Measurements from ENCODE around the gene DLGAP1.

DLGAP1 gene

DNA sequence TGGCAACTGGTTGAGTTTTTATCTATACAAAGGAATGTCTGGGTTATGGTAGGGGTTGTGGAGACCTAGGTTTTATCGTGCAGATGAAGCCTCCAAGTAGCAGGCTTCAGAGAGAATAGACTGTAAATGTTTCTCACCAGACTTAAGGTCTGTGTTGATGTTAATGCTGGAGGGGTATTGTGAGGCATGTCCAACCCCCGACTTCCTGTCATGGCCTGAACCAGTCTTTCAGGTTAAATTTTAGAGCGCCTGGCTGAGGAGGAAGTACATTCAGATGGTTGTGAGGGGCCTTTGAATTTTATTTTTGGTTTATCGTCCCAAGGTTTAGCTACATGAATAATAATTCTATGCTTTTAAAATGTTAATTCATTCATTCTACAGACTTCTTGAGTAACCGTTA lies 435.1 kb downstream of the DLGAP1 start:
- H2BK5ac ChIP-seq (ENCODE audit: low read length): no peak overlapping the region
- no peak overlapping the region for H3K14ac ChIP-seq (ENCODE audit: low read length)
- no peak overlapping the region for H2BK12ac ChIP-seq (ENCODE audit: low read length)
- H3K27ac ChIP-seq (replicated peaks; ENCODE audit: low read length): no peak overlapping the region
- no peak overlapping the region for H2BK15ac ChIP-seq (ENCODE audit: low read length)
- H4K91ac ChIP-seq (ENCODE audit: low read depth, low read length, poor library complexity): no peak overlapping the region
- no peak overlapping the region for H2AFZ ChIP-seq (ENCODE audit: low read length)
- no peak overlapping the region for H3K23ac ChIP-seq (ENCODE audit: low read depth, low read length, poor library complexity)
- H4K8ac ChIP-seq (ENCODE audit: low read depth, low read length): no peak overlapping the region
- no peaks in the 10 kb centered on the region for H3K9me3 ChIP-seq (replicated peaks in 1 of 2; ENCODE audit: control insufficient read depth in 2 of 2, insufficient read depth in 1 of 2, low read depth in 1 of 2, low read length in 2 of 2)
- no peak overlapping the region for H2BK120ac ChIP-seq (ENCODE audit: low read depth, low read length)
- no peaks in the 10 kb centered on the region for H3K79me1 ChIP-seq (ENCODE audit: low read depth, low read length)
- no peak overlapping the region for H3K4me3 ChIP-seq (ENCODE audit: low read length in 2 of 2)
- no peak for DNase-seq (ENCODE audit: low spot score)
- H3K18ac ChIP-seq (ENCODE audit: low read length): no peak overlapping the region
- H3K36me3 ChIP-seq (replicated peaks in 1 of 2; ENCODE audit: control insufficient read depth in 2 of 2, insufficient read depth in 2 of 2, low read length in 2 of 2): no peaks in the 10 kb centered on the region
- no CpG with 5 or more reads among the region's 5 CpGs for WGBS, 2 donors (ENCODE audit: extremely low coverage in 2 of 2, insufficient read length in 2 of 2, insufficient replicate concordance in 1 of 2)
- H3K4ac ChIP-seq (ENCODE audit: low read length): no peak overlapping the region
- no peak overlapping the region for H3K4me2 ChIP-seq (ENCODE audit: insufficient read depth, low read length, poor library complexity, severe bottlenecking)
- no peaks in the 10 kb centered on the region for H3K4me1 ChIP-seq (ENCODE audit: control insufficient read depth in 2 of 2, insufficient read depth in 1 of 2, low read depth in 1 of 2, low read length in 2 of 2)
- no peak overlapping the region for H2AK5ac ChIP-seq (ENCODE audit: low read depth, low read length)
- H3K27me3 ChIP-seq (ENCODE audit: control insufficient read depth in 3 of 3, insufficient read depth in 3 of 3, low read depth in 1 of 3, low read length in 3 of 3): no peaks in the 10 kb centered on the region
- no peak overlapping the region for H3K9ac ChIP-seq (ENCODE audit: low read depth, low read length, poor library complexity)

DNA sequence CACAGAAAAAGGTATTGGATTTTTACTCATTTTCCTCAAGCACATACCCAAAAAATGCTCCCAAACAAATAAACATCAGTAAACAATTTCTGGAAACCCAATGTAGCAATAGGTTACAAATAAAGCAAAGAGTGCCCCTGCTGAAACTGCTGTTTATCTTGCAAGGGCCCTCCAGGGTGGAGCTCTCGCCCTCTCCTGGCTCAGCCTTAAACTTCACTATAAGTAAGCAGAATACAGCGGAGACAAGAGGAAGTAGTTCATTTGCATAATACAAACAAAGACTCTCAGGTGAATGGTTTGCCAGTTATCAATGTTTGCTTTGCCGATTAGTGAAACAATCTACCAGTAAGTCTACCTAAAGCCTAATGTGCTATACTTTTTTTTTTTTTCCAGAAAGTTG lies 437.6 kb downstream of the DLGAP1 start:
- DNase-seq (ENCODE audit: low spot score): no peak
- no peak overlapping the region for H3K23ac ChIP-seq (ENCODE audit: low read depth, low read length, poor library complexity)
- H3K14ac ChIP-seq (ENCODE audit: low read length): no peak overlapping the region
- no peak overlapping the region for H3K27ac ChIP-seq (replicated peaks; ENCODE audit: low read length)
- H3K18ac ChIP-seq (ENCODE audit: low read length): no peak overlapping the region
- H3K36me3 ChIP-seq (replicated peaks in 1 of 2; ENCODE audit: control insufficient read depth in 2 of 2, insufficient read depth in 2 of 2, low read length in 2 of 2): no peaks in the 10 kb centered on the region
- no peak overlapping the region for H3K4ac ChIP-seq (ENCODE audit: low read length)
- H2AK5ac ChIP-seq (ENCODE audit: low read depth, low read length): no peak overlapping the region
- H2BK12ac ChIP-seq (ENCODE audit: low read length): no peak overlapping the region
- no peak overlapping the region for H2BK120ac ChIP-seq (ENCODE audit: low read depth, low read length)
- H2BK15ac ChIP-seq (ENCODE audit: low read length): no peak overlapping the region
- no peak overlapping the region for H3K9ac ChIP-seq (ENCODE audit: low read depth, low read length, poor library complexity)
- H3K79me1 ChIP-seq (ENCODE audit: low read depth, low read length): no peaks in the 10 kb centered on the region
- no peak overlapping the region for H4K91ac ChIP-seq (ENCODE audit: low read depth, low read length, poor library complexity)
- no peak overlapping the region for H2BK5ac ChIP-seq (ENCODE audit: low read length)
- no peaks in the 10 kb centered on the region for H3K27me3 ChIP-seq (ENCODE audit: control insufficient read depth in 3 of 3, insufficient read depth in 3 of 3, low read depth in 1 of 3, low read length in 3 of 3)
- H3K4me2 ChIP-seq (ENCODE audit: insufficient read depth, low read length, poor library complexity, severe bottlenecking): no peak overlapping the region
- no peaks in the 10 kb centered on the region for H3K4me1 ChIP-seq (ENCODE audit: control insufficient read depth in 2 of 2, insufficient read depth in 1 of 2, low read depth in 1 of 2, low read length in 2 of 2)
- H2AFZ ChIP-seq (ENCODE audit: low read length): no peak overlapping the region
- H3K4me3 ChIP-seq (ENCODE audit: low read length in 2 of 2): no peak overlapping the region
- H4K8ac ChIP-seq (ENCODE audit: low read depth, low read length): no peak overlapping the region
- no CpG with 5 or more reads among the region's 3 CpGs for WGBS, 2 donors (ENCODE audit: extremely low coverage in 2 of 2, insufficient read length in 2 of 2, insufficient replicate concordance in 1 of 2)
- no peaks in the 10 kb centered on the region for H3K9me3 ChIP-seq (replicated peaks in 1 of 2; ENCODE audit: control insufficient read depth in 2 of 2, insufficient read depth in 1 of 2, low read depth in 1 of 2, low read length in 2 of 2)

DNA sequence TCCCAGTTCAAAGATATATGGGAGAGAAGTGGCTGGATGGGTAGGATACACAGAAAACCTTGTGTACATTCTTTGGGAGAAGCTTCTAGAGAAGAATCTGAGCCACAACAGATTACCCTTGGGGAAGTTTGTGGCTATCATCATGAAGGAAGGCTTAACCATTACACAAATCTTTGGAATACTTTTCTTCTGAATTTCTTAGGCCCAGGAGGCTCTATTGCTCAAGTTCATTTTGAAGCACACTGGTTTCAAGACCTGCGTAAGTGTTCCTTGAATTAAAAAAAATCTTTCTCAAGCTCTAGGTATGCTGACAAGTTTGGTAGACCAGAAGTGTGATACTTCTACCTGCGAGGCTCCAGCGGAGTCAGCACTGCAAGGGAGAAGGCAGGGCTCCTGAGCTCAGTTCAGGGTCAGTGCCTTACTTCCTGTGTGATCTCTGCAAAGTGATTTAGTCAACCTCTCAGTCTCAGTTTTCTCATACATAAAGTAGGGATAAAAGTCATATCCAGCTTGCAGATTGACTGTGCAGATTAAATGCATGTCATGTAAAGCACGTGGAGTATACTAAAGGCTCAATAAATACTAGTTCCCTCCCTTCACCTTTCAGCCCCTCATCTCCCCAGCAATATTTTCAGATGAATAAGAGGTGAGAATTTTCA lies 438.6 kb downstream of the DLGAP1 start:
- H3K4me3 ChIP-seq (ENCODE audit: low read length in 2 of 2): no peak overlapping the region
- H3K23ac ChIP-seq (ENCODE audit: low read depth, low read length, poor library complexity): no peak overlapping the region
- no peak overlapping the region for H2BK120ac ChIP-seq (ENCODE audit: low read depth, low read length)
- no peak overlapping the region for H3K14ac ChIP-seq (ENCODE audit: low read length)
- H4K8ac ChIP-seq (ENCODE audit: low read depth, low read length): no peak overlapping the region
- H3K27me3 ChIP-seq (ENCODE audit: control insufficient read depth in 3 of 3, insufficient read depth in 3 of 3, low read depth in 1 of 3, low read length in 3 of 3): no peaks in the 10 kb centered on the region
- no peak overlapping the region for H2BK12ac ChIP-seq (ENCODE audit: low read length)
- H3K36me3 ChIP-seq (replicated peaks in 1 of 2; ENCODE audit: control insufficient read depth in 2 of 2, insufficient read depth in 2 of 2, low read length in 2 of 2): no peaks in the 10 kb centered on the region
- no peak overlapping the region for H3K9ac ChIP-seq (ENCODE audit: low read depth, low read length, poor library complexity)
- H4K91ac ChIP-seq (ENCODE audit: low read depth, low read length, poor library complexity): no peak overlapping the region
- no peaks in the 10 kb centered on the region for H3K9me3 ChIP-seq (replicated peaks in 1 of 2; ENCODE audit: control insufficient read depth in 2 of 2, insufficient read depth in 1 of 2, low read depth in 1 of 2, low read length in 2 of 2)
- no CpG with 5 or more reads among the region's 4 CpGs for WGBS, 2 donors (ENCODE audit: extremely low coverage in 2 of 2, insufficient read length in 2 of 2, insufficient replicate concordance in 1 of 2)
- no peak overlapping the region for H2BK5ac ChIP-seq (ENCODE audit: low read length)
- no peaks in the 10 kb centered on the region for H3K4me1 ChIP-seq (ENCODE audit: control insufficient read depth in 2 of 2, insufficient read depth in 1 of 2, low read depth in 1 of 2, low read length in 2 of 2)
- no peak overlapping the region for H3K18ac ChIP-seq (ENCODE audit: low read length)
- no peak for DNase-seq (ENCODE audit: low spot score)
- no peak overlapping the region for H3K27ac ChIP-seq (replicated peaks; ENCODE audit: low read length)
- no peak overlapping the region for H2AFZ ChIP-seq (ENCODE audit: low read length)
- H3K4me2 ChIP-seq (ENCODE audit: insufficient read depth, low read length, poor library complexity, severe bottlenecking): no peak overlapping the region
- no peak overlapping the region for H3K4ac ChIP-seq (ENCODE audit: low read length)
- H2AK5ac ChIP-seq (ENCODE audit: low read depth, low read length): no peak overlapping the region
- H3K79me1 ChIP-seq (ENCODE audit: low read depth, low read length): no peaks in the 10 kb centered on the region
- H2BK15ac ChIP-seq (ENCODE audit: low read length): no peak overlapping the region

DNA sequence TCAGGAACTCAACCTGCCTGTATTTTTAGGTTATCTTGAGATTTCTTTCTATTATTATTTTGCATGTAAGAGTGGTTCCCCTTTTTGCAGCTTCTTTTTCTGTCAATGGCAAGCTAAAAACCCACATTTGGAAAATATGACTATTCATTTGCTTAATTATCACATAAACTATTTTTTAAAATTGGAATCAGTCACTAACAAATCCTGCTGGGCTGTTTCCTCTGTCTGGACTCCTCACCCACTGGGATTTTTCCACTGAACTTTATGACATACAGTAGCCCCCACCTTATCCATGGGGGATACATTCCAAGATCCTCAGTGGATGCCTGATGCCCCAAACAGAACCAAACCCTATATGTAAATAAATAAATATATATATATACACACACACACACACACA lies 447.3 kb downstream of the DLGAP1 start:
- Histone ChIP-seq H2AFZ (ENCODE audit: low read length) (no peak overlapping the region), H2BK120ac (ENCODE audit: low read depth, low read length) (no peak overlapping the region), H3K23ac (ENCODE audit: low read depth, low read length, poor library complexity) (no peak overlapping the region), H3K4ac (ENCODE audit: low read length) (no peak overlapping the region), H3K18ac (ENCODE audit: low read length) (no peak overlapping the region), H2AK5ac (ENCODE audit: low read depth, low read length) (no peak overlapping the region), H2BK15ac (ENCODE audit: low read length) (no peak overlapping the region), H3K4me1 (ENCODE audit: control insufficient read depth in 2 of 2, insufficient read depth in 1 of 2, low read depth in 1 of 2, low read length in 2 of 2) (no peaks in the 10 kb centered on the region), H3K79me1 (ENCODE audit: low read depth, low read length) (no peaks in the 10 kb centered on the region), H3K9me3 (replicated peaks in 1 of 2; ENCODE audit: control insufficient read depth in 2 of 2, insufficient read depth in 1 of 2, low read depth in 1 of 2, low read length in 2 of 2) (no peaks in the 10 kb centered on the region), H3K36me3 (replicated peaks in 1 of 2; ENCODE audit: control insufficient read depth in 2 of 2, insufficient read depth in 2 of 2, low read length in 2 of 2) (no peaks in the 10 kb centered on the region), H3K14ac (ENCODE audit: low read length) (no peak overlapping the region), H3K4me2 (ENCODE audit: insufficient read depth, low read length, poor library complexity, severe bottlenecking) (no peak overlapping the region), H4K91ac (ENCODE audit: low read depth, low read length, poor library complexity) (no peak overlapping the region), H3K4me3 (ENCODE audit: low read length in 2 of 2) (no peak overlapping the region), H4K8ac (ENCODE audit: low read depth, low read length) (no peak overlapping the region), H2BK5ac (ENCODE audit: low read length) (no peak overlapping the region), H3K9ac (ENCODE audit: low read depth, low read length, poor library complexity) (no peak overlapping the region), H3K27ac (replicated peaks; ENCODE audit: low read length) (no peak overlapping the region), H2BK12ac (ENCODE audit: low read length) (no peak overlapping the region), H3K27me3 (ENCODE audit: control insufficient read depth in 3 of 3, insufficient read depth in 3 of 3, low read depth in 1 of 3, low read length in 3 of 3) (no peaks in the 10 kb centered on the region)
- DNase-seq (ENCODE audit: low spot score): no peak

Measured in neuronal stem cell (in vitro differentiated cells).